ENCODE results near the gene PANK2. TPM values are rescaled to one million over a fixed set of nuclear protein-coding genes. Genes with fewer than 3 reads are reported as not detected.
A peak's percentile ranks its signal among the peaks of the same experiment; 100 is the strongest.

PANK2 gene
- total RNA-seq, 4 donors from 2014 or later: 49.0 to 58.1 (median 54.3) TPM

GRCh38 chr20:3846378-3846739 is 42.8 kb upstream of the PANK2 start:
- WGBS, 2 donors (ENCODE audit: low coverage in 1 of 2): 0% methylated on average over 2 of the region's 22 CpGs; no CpG with 5 or more reads in 1 of the 2 donors
- ATAC-seq: no peak
- TF ChIP-seq POLR2A (IDR thresholded peaks at IDR 0.05) (no peak), POLR2AphosphoS5 (IDR thresholded peaks at IDR 0.05) (peak; percentile 81)

GRCh38 chr20:3846740-3847428 is 42.3 kb upstream of the PANK2 start, which contains the start of gene MAVS:
MAVS (plus strand) TSS chr20:3846834; CDS start chr20:3854625, 7,791 bp downstream.
- peak within 1 kb of the TSS; percentile 76 to 84 for H3K4me3 ChIP-seq
- H3K36me3 ChIP-seq: peaks cover 0 to 4% of the 10 kb centered on the region in 2 donors
- WGBS, 2 donors (ENCODE audit: low coverage in 1 of 2): no CpG with 5 or more reads among the region's 72 CpGs
- peak within 1 kb of the TSS; percentile 88 to 94 (median 92) for H3K27ac ChIP-seq
- TF ChIP-seq POLR2AphosphoS5 (IDR thresholded peaks at IDR 0.05) (peak; percentile 54), EP300 (IDR thresholded peaks at IDR 0.05) (no peak), POLR2A (IDR thresholded peaks at IDR 0.05) (peak; percentile 77 to 80)
- TF ChIP-seq, protein P1, sequence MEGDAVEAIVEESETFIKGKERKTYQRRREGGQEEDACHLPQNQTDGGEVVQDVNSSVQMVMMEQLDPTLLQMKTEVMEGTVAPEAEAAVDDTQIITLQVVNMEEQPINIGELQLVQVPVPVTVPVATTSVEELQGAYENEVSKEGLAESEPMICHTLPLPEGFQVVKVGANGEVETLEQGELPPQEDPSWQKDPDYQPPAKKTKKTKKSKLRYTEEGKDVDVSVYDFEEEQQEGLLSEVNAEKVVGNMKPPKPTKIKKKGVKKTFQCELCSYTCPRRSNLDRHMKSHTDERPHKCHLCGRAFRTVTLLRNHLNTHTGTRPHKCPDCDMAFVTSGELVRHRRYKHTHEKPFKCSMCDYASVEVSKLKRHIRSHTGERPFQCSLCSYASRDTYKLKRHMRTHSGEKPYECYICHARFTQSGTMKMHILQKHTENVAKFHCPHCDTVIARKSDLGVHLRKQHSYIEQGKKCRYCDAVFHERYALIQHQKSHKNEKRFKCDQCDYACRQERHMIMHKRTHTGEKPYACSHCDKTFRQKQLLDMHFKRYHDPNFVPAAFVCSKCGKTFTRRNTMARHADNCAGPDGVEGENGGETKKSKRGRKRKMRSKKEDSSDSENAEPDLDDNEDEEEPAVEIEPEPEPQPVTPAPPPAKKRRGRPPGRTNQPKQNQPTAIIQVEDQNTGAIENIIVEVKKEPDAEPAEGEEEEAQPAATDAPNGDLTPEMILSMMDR (IDR thresholded peaks at IDR 0.05): peak in 1 of 4 experiments; percentile 16
- ATAC-seq: peak; percentile 98
- H3K27me3 ChIP-seq: no peaks in the 10 kb centered on the region
- H3K9me3 ChIP-seq: no peaks in the 10 kb centered on the region
- peaks cover 0 to 36% (median 13%) of the 10 kb centered on the region in 3 donors for H3K4me1 ChIP-seq

More at GRCh38 chr20:3846378-3846739, 42.8 kb upstream of the PANK2 start:
- H3K9me3 ChIP-seq: no peaks in the 10 kb centered on the region
- peaks cover 0 to 4% of the 10 kb centered on the region in 2 donors for H3K36me3 ChIP-seq
- H3K4me3 ChIP-seq: peak overlapping the region; percentile 76 to 84
- H3K4me1 ChIP-seq: peaks cover 0 to 36% (median 13%) of the 10 kb centered on the region in 3 donors
- peak overlapping the region; percentile 88 to 94 (median 92) for H3K27ac ChIP-seq
- no peaks in the 10 kb centered on the region for H3K27me3 ChIP-seq

- Histone ChIP-seq H3K4me1 (peaks cover 0 to 36% (median 13%) of the 10 kb centered on the region in 3 donors), H3K27me3 (no peaks in the 10 kb centered on the region), H3K36me3 (peaks cover 0 to 6% of the 10 kb centered on the region in 2 donors), H3K27ac (peak overlapping the region; percentile 88 to 94 (median 92)), H3K9me3 (no peaks in the 10 kb centered on the region), H3K4me3 (peak overlapping the region; percentile 76 to 84)
- TF ChIP-seq POLR2A (IDR thresholded peaks at IDR 0.05): no peak
- no peak for TF ChIP-seq EP300 (IDR thresholded peaks at IDR 0.05)
- TF ChIP-seq, protein P1 (IDR thresholded peaks at IDR 0.05): no peak
- TF ChIP-seq POLR2AphosphoS5 (IDR thresholded peaks at IDR 0.05): no peak
- no peak for ATAC-seq
- WGBS, 2 donors (ENCODE audit: low coverage in 1 of 2): 7% methylated on average over 6 of the region's 8 CpGs; no CpG with 5 or more reads in 1 of the 2 donors
Observed at GRCh38 chr20:3847429-3847940, 41.7 kb upstream of the PANK2 start.

DNA sequence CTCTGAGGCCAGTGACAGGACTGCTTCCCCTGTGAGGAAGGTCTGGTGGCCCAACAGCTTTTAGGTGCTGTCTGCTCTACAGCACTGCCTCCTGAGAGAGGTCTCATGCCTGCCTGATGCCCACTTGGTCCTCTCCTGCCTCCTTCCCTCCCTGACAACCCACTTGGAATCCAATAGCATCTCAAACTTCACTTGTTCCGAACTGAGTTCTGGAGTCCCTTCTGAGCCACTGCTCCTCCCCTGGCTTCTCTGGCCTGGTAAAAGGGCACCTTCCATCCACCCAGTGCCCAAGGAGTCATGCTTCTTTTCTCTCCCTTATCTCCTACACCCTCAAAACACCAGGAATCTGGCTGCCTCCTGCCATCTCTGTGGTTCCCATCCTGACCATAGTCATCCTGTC is 40.6 kb upstream of the PANK2 start:
- Histone ChIP-seq H3K9me3 (no peaks in the 10 kb centered on the region), H3K4me3 (no peak overlapping the region), H3K36me3 (peaks cover 0 to 6% of the 10 kb centered on the region in 2 donors), H3K27me3 (no peaks in the 10 kb centered on the region), H3K4me1 (peaks cover 0 to 36% (median 13%) of the 10 kb centered on the region in 3 donors), H3K27ac (peak overlapping the region in 2 of 4 donors; percentile 16 to 93)
- ATAC-seq: no peak
- TF ChIP-seq EP300 (IDR thresholded peaks at IDR 0.05) (no peak), POLR2A (IDR thresholded peaks at IDR 0.05) (no peak), POLR2AphosphoS5 (IDR thresholded peaks at IDR 0.05) (no peak)
- TF ChIP-seq, protein P1 (IDR thresholded peaks at IDR 0.05): no peak
- WGBS, 2 donors (ENCODE audit: low coverage in 1 of 2): 79 to 83% methylated on average over 1 of the region's 1 CpG

DNA sequence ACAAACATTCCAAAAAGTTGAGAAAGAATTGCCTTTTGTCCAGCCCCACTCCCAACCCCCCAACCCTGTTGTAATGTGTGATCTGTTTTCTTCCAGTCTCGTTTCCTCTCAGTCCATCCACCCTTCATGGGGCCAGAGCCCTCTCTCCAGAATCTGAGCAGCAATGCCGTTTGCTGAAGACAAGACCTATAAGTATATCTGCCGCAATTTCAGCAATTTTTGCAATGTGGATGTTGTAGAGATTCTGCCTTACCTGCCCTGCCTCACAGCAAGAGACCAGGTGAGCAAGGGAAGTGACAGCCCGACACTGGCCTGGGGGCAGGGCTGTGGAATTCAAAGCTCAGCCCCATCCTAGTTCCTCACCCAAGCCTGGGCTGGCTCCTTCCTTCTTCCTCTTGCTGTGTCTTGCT is 34.7 kb upstream of the PANK2 start:
- no peak for TF ChIP-seq EP300 (IDR thresholded peaks at IDR 0.05)
- no peak for TF ChIP-seq POLR2AphosphoS5 (IDR thresholded peaks at IDR 0.05)
- TF ChIP-seq, protein P1 (IDR thresholded peaks at IDR 0.05): no peak
- TF ChIP-seq POLR2A (IDR thresholded peaks at IDR 0.05): no peak
- Histone ChIP-seq H3K4me1 (peaks cover 0 to 12% (median 3%) of the 10 kb centered on the region in 3 donors), H3K27ac (no peak overlapping the region), H3K9me3 (no peaks in the 10 kb centered on the region), H3K27me3 (no peaks in the 10 kb centered on the region), H3K4me3 (no peak overlapping the region), H3K36me3 (peaks cover 0 to 56% of the 10 kb centered on the region in 2 donors)
- no peak for ATAC-seq
- 61 to 63% methylated on average over 2 to 4 of the region's 4 CpGs for WGBS, 2 donors (ENCODE audit: low coverage in 1 of 2)

Data from gastroesophageal sphincter (tissue), 4 donors.